ENCODE measurements around the gene WWC1. TPM values are rescaled to one million over a fixed set of nuclear protein-coding genes. Genes with fewer than 3 reads are reported as not detected.

WWC1 gene
- total RNA-seq, 1 donor from 2014 or later = 1.5 TPM

GRCh38 chr5:168342151-168342825 is 50.8 kb downstream of the WWC1 start:
- no peak overlapping the region for H3K4me3 Mint-ChIP-seq (ENCODE audit: unreplicated experiment)
- H3K9me3 Mint-ChIP-seq (ENCODE audit: unreplicated experiment) = peaks cover 3% of the 10 kb centered on the region
- no peaks in the 10 kb centered on the region for H3K4me1 Mint-ChIP-seq (ENCODE audit: low read depth, unreplicated experiment)
- peaks cover 8% of the 10 kb centered on the region for H3K27me3 Mint-ChIP-seq (ENCODE audit: unreplicated experiment)
- H3K27ac Mint-ChIP-seq (ENCODE audit: unreplicated experiment) = no peak overlapping the region
- TF ChIP-seq, protein P1, sequence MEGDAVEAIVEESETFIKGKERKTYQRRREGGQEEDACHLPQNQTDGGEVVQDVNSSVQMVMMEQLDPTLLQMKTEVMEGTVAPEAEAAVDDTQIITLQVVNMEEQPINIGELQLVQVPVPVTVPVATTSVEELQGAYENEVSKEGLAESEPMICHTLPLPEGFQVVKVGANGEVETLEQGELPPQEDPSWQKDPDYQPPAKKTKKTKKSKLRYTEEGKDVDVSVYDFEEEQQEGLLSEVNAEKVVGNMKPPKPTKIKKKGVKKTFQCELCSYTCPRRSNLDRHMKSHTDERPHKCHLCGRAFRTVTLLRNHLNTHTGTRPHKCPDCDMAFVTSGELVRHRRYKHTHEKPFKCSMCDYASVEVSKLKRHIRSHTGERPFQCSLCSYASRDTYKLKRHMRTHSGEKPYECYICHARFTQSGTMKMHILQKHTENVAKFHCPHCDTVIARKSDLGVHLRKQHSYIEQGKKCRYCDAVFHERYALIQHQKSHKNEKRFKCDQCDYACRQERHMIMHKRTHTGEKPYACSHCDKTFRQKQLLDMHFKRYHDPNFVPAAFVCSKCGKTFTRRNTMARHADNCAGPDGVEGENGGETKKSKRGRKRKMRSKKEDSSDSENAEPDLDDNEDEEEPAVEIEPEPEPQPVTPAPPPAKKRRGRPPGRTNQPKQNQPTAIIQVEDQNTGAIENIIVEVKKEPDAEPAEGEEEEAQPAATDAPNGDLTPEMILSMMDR (IDR thresholded peaks at IDR 0.05; ENCODE audit: partially characterized antibody, unreplicated experiment) = no peak
- DNase-seq = no peak
- no peaks in the 10 kb centered on the region for H3K36me3 Mint-ChIP-seq (ENCODE audit: unreplicated experiment)

- Mint-ChIP-seq H3K4me3 (ENCODE audit: unreplicated experiment) (no peak overlapping the region), H3K36me3 (ENCODE audit: unreplicated experiment) (no peaks in the 10 kb centered on the region), H3K4me1 (ENCODE audit: low read depth, unreplicated experiment) (no peaks in the 10 kb centered on the region), H3K9me3 (ENCODE audit: unreplicated experiment) (no peaks in the 10 kb centered on the region), H3K27me3 (ENCODE audit: unreplicated experiment) (peaks cover 5% of the 10 kb centered on the region), H3K27ac (ENCODE audit: unreplicated experiment) (no peak overlapping the region)
- DNase-seq = no peak
- TF ChIP-seq, protein P1 (IDR thresholded peaks at IDR 0.05; ENCODE audit: partially characterized antibody, unreplicated experiment) = no peak
These were observed 51.5 kb downstream of the WWC1 start for GRCh38 chr5:168342985-168343384.

DNA sequence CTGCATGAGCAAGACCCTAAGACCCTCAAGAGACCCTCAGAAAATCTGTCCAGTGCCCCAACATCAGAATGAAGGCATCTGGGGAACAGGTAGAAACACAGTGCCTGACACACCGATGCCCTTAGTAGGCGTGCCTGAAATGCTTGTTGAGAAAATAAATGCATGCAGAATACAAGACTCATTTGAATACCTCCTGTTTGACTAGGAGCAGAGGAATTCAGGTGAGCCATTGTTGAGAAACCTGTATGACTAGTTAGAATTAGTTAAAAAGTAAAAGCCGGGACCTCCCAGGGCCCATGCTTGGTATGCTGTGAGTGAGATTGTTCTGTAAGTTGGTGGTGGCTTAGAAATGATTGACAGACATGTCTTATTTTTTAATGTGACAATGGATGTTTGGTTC is 55.0 kb downstream of the WWC1 start:
- TF ChIP-seq, protein P1 (IDR thresholded peaks at IDR 0.05; ENCODE audit: partially characterized antibody, unreplicated experiment) = no peak
- peaks cover 2% of the 10 kb centered on the region for H3K9me3 Mint-ChIP-seq (ENCODE audit: unreplicated experiment)
- DNase-seq = no peak
- no peaks in the 10 kb centered on the region for H3K4me1 Mint-ChIP-seq (ENCODE audit: low read depth, unreplicated experiment)
- H3K27ac Mint-ChIP-seq (ENCODE audit: unreplicated experiment) = no peak overlapping the region
- H3K27me3 Mint-ChIP-seq (ENCODE audit: unreplicated experiment) = peaks cover 4% of the 10 kb centered on the region
- no peaks in the 10 kb centered on the region for H3K36me3 Mint-ChIP-seq (ENCODE audit: unreplicated experiment)
- no peak overlapping the region for H3K4me3 Mint-ChIP-seq (ENCODE audit: unreplicated experiment)

GRCh38 chr5:168347368-168348083 is 56.1 kb downstream of the WWC1 start:
- H3K27me3 Mint-ChIP-seq (ENCODE audit: unreplicated experiment) = peaks cover 2% of the 10 kb centered on the region
- peaks cover 2% of the 10 kb centered on the region for H3K9me3 Mint-ChIP-seq (ENCODE audit: unreplicated experiment)
- no peak overlapping the region for H3K4me3 Mint-ChIP-seq (ENCODE audit: unreplicated experiment)
- H3K4me1 Mint-ChIP-seq (ENCODE audit: low read depth, unreplicated experiment) = no peaks in the 10 kb centered on the region
- no peak for DNase-seq
- TF ChIP-seq, protein P1 (IDR thresholded peaks at IDR 0.05; ENCODE audit: partially characterized antibody, unreplicated experiment) = no peak
- no peaks in the 10 kb centered on the region for H3K36me3 Mint-ChIP-seq (ENCODE audit: unreplicated experiment)
- H3K27ac Mint-ChIP-seq (ENCODE audit: unreplicated experiment) = no peak overlapping the region

DNA sequence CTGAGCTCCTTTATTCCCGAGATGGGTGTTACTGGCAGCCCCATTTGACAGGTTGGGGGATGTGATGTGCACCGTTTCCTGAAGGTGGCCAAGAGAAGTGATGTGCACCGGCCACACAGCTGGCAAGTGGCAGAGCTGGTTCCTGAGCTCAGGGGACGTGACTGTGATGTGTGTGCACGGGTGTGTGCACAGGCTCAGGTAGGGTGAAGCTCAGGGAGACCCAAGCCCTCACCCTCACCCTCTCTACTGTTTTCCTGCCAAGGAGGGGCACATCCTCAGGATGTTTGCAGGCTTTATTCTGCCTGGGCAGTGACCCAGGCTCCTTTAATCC is 56.6 kb downstream of the WWC1 start:
- no peak overlapping the region for H3K4me3 Mint-ChIP-seq (ENCODE audit: unreplicated experiment)
- H3K9me3 Mint-ChIP-seq (ENCODE audit: unreplicated experiment) = peaks cover 2% of the 10 kb centered on the region
- H3K27me3 Mint-ChIP-seq (ENCODE audit: unreplicated experiment) = peaks cover 2% of the 10 kb centered on the region
- H3K27ac Mint-ChIP-seq (ENCODE audit: unreplicated experiment) = no peak overlapping the region
- TF ChIP-seq, protein P1 (IDR thresholded peaks at IDR 0.05; ENCODE audit: partially characterized antibody, unreplicated experiment) = no peak
- H3K36me3 Mint-ChIP-seq (ENCODE audit: unreplicated experiment) = no peaks in the 10 kb centered on the region
- DNase-seq = no peak
- H3K4me1 Mint-ChIP-seq (ENCODE audit: low read depth, unreplicated experiment) = no peaks in the 10 kb centered on the region

Measured in glutamatergic neuron (in vitro differentiated cells).